Right hindlimb (tissue), 1 donor: Measurements from ENCODE around the gene DPYD.

Experiments
- DNase-seq: peaks from one replicate; pipeline ENCODE4 v3.0.0-alpha.2; 2018

Gene DPYD

DNA sequence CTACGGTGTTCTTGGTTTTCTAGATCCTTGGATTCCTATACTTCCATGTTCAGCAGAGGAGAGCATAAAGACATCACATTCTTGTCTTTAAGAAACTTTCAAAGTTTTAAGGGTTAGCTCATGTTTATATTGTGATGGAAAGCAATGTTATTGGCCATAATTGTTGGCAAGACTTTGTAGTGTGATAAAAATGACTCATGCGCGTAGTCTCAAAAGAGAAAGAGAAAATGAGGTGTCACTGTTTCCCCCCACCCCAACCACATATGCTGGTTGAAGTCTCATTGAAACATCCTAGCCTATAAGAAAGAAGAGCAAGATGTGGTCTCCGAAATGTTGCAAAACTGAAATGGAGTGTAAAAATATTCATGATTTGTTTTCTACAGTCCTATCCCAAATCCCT, 850.5 kb downstream of the DPYD start:
- DNase-seq: no peak

DNA sequence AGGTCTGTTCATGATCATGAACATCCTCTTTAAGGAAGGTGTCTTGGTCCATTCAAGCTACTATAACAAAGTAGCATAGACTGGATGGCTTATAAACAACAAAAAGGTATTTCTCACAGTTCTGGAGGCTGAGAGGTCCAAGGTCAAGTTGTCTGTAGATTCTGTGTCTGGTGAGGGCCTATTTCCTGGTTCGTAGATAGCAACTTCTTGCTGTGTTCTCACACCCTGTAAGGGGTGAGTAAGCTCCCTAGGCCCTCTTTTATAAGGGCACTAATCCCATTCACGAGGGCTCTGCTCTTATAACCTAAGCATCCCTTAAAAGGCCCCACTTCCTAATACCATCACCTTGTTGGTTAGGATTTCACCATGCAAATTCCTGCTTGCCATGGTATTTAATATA, 851.5 kb downstream of the DPYD start:
- DNase-seq: no peak

DNA sequence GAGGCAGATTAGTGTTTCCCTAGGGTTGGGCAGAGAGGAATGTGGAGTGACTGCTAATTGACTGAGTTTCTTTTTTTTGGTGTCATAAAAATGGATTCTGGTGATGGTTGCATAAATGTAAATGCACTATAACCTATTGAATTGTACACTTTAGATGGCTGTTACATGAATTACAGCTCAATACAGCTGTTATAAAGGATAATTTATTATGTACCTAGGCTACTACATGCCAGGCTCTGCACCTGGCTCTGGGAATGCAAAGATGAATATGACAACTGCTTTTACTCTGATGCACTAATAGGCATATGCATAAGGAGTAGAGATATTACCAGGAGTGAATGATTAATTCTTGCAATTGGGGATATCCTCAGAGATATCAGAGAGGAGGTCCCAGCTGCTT, 854.0 kb downstream of the DPYD start:
- no peak for DNase-seq

DNA sequence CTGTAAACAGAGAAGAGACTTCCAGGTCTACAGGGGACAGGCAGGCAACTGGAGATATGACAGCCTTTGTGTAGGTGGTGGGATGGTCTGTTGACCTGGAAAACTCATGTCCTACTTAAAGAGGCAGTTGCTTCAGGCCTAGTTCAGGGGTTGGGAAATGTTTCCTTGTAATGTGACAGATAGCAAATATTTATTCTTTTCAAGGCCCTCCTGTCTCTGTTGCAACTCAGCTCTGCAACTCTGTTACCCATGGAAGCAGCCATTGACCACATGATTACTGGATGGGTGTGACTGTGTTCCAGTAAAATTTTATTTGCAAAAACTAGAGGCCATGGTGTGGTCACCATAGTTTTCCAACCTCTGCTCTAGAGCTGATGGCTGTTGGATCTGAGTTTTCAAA, 857.3 kb downstream of the DPYD start:
- DNase-seq: no peak

DNA sequence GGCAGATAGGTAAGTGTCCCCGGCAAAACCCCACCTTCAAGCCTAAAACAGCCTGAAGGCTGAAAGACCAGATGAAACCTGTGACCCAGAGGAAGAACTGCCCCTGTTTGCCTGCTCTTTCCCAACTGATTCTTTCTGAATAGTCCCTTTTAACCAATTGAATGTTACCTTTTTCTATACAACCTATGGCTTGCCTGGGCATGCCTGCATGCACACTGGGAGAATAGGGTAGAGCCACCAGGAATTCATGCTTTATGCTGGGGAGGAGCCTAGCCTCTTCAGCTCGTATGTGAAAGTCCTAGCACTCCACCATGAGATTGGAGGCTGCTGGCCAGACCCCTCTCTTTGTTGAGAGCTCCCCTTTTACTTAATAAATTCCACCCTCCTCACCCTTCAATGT, 859.2 kb downstream of the DPYD start:
- no peak for DNase-seq

DNA sequence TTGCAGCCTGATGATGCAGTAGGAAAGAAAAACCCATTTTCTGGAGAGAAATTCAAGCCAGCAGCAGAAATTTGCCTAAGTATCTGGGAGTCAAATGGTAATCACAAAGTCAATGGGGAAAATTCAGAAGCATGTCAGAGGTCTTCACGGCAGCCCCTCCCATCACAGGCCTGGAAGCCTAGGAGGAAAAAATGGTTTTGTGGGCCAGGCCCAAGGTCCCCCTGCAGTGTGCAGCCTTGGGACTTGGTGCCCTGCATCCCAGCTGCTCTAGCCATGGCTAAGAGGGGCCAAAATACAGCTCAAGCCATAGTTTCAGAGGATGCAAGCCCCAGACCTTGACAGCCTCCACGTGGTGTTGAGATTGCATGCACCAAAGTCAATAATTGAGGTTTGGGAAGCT, 864.4 kb downstream of the DPYD start:
- DNase-seq: no peak

DNA sequence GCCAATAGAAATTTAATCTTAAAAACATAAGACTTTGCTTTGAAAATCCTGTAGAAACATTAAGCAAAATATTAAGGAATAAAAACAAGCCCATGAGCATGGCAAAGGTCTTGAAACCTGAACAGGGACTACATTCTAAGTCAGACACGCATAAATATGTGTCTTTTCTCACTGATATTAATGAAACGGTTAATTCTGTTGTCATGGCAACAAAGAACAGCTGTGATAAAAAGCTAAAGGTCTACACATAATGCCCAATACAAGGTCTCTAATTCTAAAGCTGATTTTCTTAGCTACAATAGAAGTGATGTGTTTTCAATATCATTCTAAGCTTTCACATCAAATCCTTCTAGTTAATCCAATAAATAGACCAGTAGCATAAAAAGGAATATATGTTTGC, 867.6 kb downstream of the DPYD start:
- DNase-seq: no peak

DNA sequence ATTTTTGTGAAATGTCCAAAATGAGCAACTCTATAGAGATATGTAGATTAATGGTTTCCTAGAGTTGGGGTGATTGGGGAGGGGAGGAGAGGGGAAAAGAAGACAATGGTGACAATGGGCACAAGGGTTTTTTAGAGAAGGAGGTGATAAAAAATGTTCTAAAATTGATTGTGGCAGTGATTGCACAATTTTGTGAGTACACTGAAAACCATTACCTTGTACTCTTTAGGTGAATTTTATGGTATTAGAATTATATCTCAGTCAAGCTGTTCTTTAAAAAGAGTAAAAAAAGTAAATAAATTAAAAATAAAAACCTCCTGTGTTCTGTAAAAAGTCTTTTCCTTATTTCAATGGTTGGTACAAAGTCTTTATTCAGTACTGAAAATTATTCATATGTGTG, 869.0 kb downstream of the DPYD start:
- no peak for DNase-seq

DNA sequence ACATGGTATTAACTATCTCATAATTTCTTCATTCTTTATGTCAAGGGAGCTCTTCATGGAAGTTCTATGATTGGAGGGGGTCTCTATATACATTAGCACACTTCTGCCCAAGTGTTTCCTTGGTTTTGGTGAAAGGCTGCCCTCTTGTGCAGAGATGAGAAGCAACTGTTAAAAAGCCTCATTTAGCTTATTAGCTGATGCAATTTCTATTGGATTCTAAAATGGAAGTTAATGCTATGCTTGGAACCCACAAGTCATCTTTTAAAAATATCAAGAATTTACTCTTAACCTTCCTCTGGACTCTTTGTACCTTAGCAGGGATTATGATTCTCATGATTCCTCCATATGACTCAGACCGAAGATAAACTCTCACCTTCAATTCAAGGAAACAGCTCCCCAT, 870.3 kb downstream of the DPYD start:
- DNase-seq: no peak

DNA sequence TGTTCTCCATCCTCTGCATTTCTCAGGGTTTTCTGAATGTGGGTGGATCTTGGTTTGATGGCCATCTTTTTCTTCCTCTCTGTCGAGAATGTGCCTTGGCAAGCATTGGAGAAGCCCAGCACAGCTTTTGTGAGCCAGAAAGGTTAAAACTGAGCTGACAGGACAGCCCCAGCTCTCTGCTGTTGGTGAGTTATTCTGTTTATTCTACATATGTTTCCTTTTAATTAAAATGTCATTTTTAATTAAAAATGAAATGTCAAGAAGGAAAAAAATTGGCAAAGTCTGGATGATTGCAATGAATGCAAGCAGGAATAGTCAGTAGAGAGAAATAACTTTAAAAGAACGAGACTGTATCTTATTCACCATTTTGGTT, 873.4 kb downstream of the DPYD start:
- peak; percentile 42 for DNase-seq

DNA sequence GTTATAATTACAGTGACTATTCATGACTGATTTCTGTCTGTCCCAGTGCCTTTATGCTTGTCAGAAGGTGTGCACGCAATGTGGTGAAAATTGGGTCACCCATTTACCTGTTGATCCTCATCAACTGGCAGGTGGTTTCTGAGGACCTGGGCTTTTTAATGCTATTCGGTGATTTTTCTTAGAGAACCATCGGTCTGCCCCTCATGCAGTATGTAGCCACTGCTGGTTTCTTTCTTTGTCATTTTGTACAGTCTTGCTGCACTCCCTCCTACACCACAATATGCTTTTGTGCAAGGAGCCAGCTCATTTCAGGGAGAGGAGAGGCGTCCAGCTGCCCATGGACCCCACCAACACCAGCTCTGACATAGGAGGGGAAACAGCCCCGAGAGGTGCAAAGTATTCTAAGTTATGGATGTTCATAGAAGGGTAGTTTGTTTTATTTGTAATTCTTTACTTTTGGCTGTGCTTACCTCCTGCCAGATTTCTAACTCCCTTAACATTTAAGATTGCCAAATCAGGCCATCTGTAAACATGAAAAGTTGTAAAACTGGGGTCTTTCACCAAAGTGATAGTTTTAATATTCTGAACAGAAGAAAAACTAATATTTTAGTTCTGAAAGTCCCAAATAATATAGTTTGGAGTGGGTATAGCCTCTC, 873.9 kb downstream of the DPYD start:
- peak; percentile 31 for DNase-seq

DNA sequence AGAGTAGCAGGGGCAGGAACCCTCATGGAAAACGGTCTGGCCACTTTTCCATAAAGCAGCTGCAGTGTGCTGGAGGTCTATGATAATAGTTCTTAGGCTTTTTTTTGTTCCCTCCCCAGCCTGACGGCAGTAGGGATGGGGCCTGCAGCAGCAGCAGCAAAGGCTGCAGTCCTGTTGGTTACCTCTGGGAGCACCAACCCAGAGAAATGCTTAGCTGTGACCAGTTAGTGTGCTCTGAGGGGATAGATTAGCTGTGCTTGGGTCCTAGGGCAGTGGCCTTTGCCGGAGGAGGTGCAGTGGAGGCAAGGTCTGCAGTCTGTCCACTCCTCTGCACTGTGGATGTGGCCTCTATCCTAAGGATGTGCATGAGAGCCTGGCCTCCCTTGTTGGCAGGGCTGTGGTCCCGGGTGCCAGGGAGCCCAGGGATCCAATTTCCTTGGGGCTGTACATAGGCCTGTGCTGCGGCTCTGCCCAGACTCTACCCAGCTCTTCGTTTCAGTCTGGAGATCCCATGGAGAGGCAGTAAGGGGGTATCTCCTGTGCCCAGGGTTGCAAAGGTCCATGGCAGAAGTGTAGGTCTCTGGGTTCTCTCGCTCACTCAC, 876.6 kb downstream of the DPYD start:
- no peak for DNase-seq

DNA sequence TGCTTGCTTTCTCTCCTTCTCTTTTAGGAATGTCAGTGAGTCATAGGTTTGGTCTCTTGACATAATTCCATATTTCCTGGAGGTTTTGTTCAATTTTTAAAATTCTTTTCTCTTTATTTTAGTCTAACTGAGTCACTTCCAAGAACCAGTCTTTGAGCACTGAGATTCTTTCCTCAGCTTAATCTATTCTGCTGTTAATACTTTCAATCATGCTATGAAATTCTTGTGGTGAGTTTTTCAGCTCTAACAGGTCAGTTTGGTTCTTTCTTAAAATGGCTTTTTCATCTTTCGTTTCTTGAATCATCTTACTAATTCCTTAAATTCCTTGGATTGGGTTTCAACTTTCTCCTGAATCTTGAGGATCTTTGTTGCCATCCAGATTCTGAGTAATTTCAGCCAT, 878.3 kb downstream of the DPYD start:
- DNase-seq: no peak

DNA sequence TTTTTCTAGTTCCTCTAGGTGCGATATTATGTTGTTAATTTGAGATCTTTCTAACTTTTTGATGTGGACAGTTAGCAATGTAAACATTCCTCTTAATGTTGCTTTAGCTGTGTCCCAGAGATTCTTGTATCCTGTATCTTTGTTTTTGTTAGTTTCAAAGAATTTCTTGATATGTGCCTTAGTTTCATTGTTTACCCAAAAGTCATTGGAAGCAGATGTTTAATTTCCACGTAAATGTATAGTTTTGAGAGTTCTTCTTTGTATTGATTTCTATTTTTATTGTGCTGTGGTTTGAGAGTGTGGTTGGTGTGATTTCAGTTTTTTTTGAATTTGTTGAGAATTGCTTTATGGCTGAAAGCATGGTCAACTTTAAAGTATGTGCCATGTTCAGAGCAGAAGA, 879.8 kb downstream of the DPYD start:
- DNase-seq: no peak

DNA sequence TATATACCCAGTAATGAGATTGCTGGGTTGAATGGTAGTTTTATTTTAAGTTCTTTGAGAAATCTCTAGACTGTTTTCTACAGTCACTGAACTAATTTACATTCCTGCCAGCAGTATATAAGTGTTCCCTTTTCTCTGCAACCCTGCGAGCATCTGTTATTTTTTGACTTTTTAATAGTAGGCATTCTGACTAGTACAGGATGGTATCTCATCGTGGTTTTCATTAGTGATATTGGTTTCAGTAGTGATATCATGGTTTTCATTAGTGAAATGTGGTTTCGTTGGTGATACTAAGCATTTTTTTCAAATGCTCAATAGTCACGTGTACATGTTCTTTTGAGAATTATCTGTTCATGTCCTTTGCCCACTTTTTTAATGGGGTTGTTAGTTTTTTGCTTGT, 882.4 kb downstream of the DPYD start:
- DNase-seq: no peak

DNA sequence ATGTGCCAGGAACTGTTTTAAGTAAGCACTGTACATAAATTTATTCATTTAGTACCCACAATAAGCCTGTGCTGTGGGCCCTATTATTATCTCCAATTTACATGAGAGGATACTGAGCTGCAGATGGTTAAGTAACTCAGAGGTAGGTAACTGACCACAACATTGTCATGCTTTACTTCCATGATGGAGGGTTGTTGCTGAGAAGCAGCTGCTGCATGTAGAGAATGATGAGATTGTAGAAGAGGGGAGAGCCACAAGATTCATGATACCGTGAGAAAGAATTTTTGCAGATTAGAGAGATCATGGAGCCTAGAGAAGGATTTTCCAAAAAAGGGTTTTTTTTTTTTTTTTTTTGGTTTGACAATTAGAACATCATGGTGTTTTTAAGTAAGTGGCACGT, 886.2 kb downstream of the DPYD start:
- DNase-seq: no peak

DNA sequence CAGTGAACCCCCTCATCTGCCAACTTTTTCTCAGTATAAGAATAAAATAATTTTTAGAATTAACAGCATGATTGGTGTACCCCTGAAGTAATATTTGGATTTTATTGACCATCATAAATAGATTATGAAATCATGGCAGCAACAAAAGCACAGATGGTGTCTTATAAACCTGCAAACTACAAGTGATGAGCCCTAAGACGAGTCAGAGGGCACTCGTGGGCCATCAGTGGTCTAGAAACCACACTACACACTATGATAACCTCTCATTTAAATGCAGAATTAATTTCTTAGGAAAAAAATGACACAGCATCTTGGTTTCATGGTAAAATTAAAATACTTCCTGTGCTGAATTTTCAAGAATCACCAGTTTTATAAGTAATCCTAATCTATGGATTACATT, 886.9 kb downstream of the DPYD start:
- no peak for DNase-seq
